Cortex of kidney (tissue), 1 donor: ENCODE data around the gene COASY.
A peak's percentile ranks its signal among the peaks of the same experiment; 100 is the strongest.

Experiments
- DNase-seq: peaks from one replicate; lab custom pipeline; 2025; lab: John Stamatoyannopoulos, UW

COASY gene

GRCh38 chr17:42561897-42562387, at the start of gene COASY:
Gene COASY, plus strand, starts transcription at chr17:42562148. Its CDS starts 475 bp downstream, at chr17:42562623.
- DNase-seq = peak; percentile 31

GRCh38 chr17:42512246-42512645, 49.7 kb upstream of the COASY start:
- DNase-seq = no peak

- no peak for DNase-seq
Measured at GRCh38 chr17:42512733-42513251, 49.2 kb upstream of the COASY start.

DNA sequence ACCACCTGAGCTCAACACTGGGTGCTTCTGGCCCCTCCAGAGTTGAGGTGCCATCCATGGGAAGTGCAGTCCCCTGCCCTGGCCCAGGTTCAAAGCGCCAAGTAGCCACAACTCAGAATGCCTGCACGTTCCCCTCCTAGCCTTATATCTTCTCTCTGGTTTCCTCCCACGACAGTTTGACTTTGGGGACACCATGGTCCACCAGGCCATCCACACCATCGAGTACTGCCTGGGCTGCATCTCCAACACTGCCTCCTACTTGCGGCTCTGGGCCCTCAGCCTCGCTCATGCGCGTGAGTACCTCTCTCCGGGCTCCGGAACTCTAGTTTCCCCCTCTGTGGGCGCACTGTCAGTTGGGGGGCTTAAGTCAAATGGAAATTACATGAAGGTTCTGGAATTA, 48.3 kb upstream of the COASY start:
- DNase-seq = no peak

DNA sequence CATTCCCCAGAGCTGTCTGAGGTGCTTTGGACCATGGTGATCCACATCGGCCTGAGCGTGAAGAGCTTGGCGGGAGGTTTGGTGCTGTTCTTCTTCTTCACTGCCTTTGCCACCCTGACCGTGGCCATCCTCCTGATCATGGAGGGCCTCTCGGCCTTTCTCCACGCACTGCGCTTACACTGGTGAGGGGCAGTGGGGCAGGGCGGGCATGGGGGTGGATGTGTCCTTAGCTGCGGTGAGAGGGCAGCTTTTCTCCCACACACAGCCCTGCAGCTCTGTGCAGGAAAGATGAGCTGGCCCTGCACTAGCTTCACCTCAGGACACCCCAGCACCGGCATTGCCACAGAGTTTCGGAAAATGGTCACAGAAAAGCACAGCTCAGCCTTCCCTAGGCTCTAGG, 47.7 kb upstream of the COASY start:
- DNase-seq = no peak

- DNase-seq = no peak
Measured at GRCh38 chr17:42514867-42515266, 47.1 kb upstream of the COASY start.

DNA sequence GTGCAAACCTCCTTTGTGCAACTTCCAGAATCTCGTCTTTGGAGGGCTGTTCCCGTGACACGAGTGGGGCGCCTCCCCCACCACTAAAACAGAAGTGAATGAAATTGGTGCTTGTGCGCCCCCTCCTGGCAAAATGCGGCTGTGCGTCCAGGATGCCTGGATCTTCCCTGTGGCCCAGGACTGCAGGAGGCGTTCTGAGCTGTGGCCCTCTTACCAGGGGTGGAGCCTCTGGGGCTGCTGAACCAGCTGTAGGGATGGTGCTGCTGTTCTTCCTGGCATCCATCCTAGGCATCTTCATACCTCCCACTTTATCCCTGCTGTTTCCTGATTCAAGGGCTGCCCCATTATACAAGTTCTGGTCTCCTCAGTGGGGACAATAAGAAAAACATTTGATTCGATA, 44.4 kb upstream of the COASY start:
- DNase-seq = no peak

DNA sequence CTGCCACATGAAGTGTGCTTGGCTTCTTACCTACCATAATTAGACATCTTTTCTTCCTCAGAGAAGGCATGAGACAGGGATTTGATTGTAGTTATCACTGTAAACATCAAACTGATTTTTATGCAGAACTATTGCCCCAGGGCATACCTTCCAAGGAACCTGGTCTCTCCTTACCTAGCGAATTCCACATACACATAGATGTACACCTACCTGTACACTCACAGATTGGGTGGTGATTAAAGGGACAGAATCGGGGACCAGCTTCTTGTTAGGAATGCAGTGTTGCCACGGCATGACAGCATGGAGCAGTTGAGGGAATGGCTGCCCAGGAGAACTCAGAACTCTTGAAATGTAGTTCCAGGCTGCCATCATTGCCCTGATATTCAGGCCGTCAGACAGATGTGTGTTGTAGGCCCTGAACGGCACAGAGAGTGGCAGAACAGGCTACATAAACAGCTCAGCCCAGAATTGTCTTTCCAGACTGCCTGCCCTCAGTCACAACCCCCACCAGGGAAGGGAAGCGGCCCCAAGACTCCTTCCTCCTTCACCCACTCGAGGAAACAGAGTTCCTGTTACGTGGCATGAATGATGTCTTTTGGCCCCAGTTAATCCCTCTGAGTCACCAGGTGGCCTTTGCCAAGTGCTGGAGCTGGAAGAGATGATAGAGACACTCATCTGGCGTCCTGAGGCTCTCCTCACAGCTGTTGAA, 43.7 kb upstream of the COASY start:
- DNase-seq = no peak

- DNase-seq = no peak
Measured at GRCh38 chr17:42518755-42519545, 43.0 kb upstream of the COASY start.

DNA sequence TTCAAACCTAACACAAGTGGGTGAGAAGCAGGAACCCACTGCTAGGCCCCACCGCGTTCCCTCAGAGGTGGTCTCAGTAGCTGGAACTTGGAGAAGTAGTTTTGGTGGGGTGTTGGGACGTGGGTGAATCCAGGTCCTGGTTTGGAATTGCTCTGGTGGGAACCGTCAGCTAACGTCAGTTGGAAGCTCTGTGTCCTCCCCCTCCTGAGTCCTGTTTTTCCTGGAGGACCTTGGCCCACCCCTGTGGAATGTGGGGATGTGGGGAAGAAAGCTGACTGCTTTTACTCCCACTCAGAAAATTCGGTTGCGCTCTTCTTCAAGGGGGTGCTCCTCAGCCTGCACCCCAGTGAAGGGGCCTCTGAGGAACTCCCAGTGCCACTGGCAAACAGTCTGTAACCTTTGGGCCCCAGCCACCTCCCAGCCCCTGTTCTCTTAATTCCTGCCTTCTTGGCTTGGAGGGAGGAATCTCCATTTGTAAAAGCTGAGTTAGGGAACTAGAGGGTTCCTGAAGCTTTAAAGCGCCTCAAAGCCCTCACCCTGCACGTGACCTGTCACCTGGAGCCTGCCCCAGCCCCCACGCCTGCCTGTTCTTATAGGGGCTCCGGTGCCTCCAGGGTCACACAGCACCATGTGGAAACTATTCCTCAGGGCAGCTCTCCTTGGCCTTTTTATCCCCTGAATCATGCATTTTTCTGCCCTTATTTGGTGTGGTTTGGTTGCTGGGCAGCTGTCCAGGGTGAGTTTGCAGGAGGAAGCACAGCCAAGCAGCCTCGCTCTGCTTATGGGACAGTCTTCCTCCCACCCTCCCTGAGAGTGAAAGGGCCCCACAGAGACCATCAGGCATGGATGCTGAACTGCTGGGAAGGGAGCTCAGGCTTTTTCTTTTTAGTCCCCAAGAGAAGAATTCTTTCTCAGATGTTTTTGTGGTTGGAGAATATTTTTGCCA, 42.1 kb upstream of the COASY start:
- DNase-seq = no peak

- DNase-seq = no peak
Measured at GRCh38 chr17:42520540-42520951, 41.4 kb upstream of the COASY start.

DNA sequence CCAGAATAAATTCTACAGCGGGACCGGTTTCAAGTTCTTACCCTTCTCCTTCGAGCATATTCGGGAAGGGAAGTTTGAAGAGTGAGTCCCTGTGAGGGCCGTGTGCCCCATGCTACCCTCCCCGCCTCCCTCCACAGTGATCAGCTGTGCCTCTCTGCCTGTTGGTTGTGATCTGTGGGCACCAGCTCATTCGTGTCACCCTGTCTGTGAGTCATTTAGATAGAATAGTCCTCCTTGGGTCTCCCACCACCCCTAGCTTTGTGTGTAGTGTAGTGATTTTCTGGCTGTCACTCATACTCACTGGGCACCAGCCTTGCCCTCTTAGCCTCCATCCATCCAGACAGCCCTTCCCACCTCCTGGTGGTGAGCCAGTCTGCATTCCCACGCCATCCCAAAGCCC, 40.9 kb upstream of the COASY start:
- no peak for DNase-seq

GRCh38 chr17:42521666-42522262, 40.2 kb upstream of the COASY start:
- no peak for DNase-seq

GRCh38 chr17:42522263-42522790, 39.6 kb upstream of the COASY start:
- DNase-seq = no peak

DNA sequence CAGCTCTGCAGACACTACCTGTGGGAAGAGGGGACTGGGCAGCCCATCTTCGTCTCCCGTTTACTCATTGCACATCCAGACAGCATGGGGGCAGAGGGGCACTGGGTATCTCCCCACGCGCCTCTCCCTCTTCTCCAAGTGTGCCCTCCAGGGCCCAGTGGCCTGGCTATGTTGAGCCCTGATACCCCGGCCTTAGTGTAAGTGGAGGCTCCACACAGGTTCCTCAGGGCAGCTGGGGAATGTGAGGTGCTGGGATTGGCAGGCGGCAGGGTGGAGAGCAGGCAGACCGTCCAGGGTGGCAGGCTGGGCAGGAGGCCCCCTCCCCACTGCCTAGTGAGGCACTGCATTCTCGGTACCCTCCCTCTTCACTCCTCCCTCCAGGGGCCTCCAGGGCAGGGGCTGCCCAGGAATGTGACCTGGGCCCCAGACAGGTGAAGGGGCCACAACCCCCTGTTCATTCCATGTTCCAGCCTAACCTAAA, 39.1 kb upstream of the COASY start:
- DNase-seq = no peak

DNA sequence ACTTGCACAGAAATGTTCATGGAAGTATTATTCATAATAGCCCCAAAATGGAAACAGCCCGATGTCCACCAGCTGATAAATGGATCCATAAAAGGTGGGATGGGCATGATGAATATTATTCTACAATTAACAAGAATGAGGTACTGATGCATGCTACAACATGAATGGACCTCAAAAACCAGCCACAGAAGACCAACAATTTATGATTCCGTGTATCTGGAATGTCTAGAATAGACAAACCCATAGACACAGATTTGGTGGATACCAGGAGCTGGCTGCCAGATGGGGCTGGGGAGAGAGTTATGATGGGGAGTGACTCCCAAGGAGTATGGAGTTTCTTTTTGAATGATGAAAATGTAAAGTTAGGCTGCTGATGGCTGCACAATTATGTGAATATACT, 36.7 kb upstream of the COASY start:
- DNase-seq = no peak

GRCh38 chr17:42526031-42526444, 35.9 kb upstream of the COASY start:
- no peak for DNase-seq

DNA sequence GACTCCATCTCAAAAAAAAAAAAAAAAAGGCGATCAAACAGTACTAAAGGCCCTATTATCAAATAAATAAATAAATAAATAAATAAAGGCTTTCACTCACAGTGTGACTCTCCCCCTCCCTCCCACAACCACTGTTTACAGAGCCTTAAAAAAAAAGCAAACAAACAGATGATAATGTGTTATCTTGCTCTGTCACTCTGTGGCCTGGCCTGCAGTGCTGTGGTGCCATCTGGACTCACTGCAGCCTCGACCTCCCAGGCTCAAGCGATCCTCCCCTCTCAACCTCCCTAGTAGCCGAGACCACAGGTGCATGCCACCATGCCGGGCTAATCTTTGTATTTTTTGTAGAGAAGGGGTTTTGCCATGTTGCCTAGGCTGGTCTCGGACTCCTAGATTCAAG, 34.0 kb upstream of the COASY start:
- DNase-seq = no peak

GRCh38 chr17:42529061-42529460, 32.9 kb upstream of the COASY start:
- DNase-seq = no peak

GRCh38 chr17:42530952-42531454, 30.9 kb upstream of the COASY start:
- DNase-seq = no peak
